SK-N-SH (cell line): ENCODE data around the gene OLFM2. TPM values are rescaled to one million over a fixed set of nuclear protein-coding genes. Genes with fewer than 3 reads are reported as not detected.

Experiments used
- CTCF ChIA-PET: fragments of 300-600, 350-600 bp; formaldehyde crosslinking; extraction: SDS; loops from one replicate; lab custom pipeline; 2021; lab: Yijun Ruan, JAX
- POLR2A ChIA-PET: fragments of 350-600 bp; sonication (Branson Sonifier 250); formaldehyde crosslinking; extraction: SDS; loops from one replicate; lab custom pipeline; 2020; ENCODE audit warnings: antibody characterized with exemption, inconsistent platforms; lab: Yijun Ruan, JAX
- DNase-seq: peaks from one replicate; pipeline ENCODE4 v3.0.0; 2012
- H2AFZ ChIP-seq: fragments of 200-600 bp; sonication (generic); 2 replicates; pipeline ENCODE4 v1.8.1; 2016; ENCODE audit warnings: antibody characterized with exemption, mild to moderate bottlenecking, low read depth
- H3F3A ChIP-seq: fragments of 200-600 bp; sonication (generic); replicated peaks from 2 replicates; pipeline ENCODE3; 2016; ENCODE audit warnings: antibody characterized with exemption, mild to moderate bottlenecking; ENCODE audit not compliant: insufficient read depth
- H3K27ac ChIP-seq, 2 experiments: fragments of 200-500 bp in 1 of 2; fragments of 200-600 bp in 1 of 2; sonication (Bioruptor generic) in 1 of 2; sonication (generic), shearing (Covaris generic) in 1 of 2; 2 replicates each; pipeline versions ENCODE4 v1.5.1 to v1.6.1; 2014 to 2016; ENCODE audit warnings: low read depth in 2 of 2, inconsistent platforms in 1 of 2, low read length in 1 of 2, mild to moderate bottlenecking in 1 of 2, mixed read lengths in 1 of 2
- H3K27me3 ChIP-seq: fragments of 200-600 bp; sonication (generic), shearing (Covaris generic); 2 replicates; pipeline ENCODE4 v1.6.1; 2016; ENCODE audit warnings: mixed run types; ENCODE audit not compliant: insufficient read depth
- H3K36me3 ChIP-seq, 2 experiments: fragments of 200-500 bp in 1 of 2; fragments of 200-600 bp in 1 of 2; sonication (Bioruptor generic) in 1 of 2; sonication (generic) in 1 of 2; replicated peaks in 1 of 2; 2 replicates each; pipeline versions ENCODE3 to v1.5.1; 2014 to 2016; ENCODE audit warnings: low read length in 1 of 2, mild to moderate bottlenecking in 1 of 2; ENCODE audit not compliant: insufficient read depth in 2 of 2, control insufficient read depth in 1 of 2
- H3K4me1 ChIP-seq, 2 experiments: fragments of 200-500 bp in 1 of 2; fragments of 200-600 bp in 1 of 2; sonication (Bioruptor generic) in 1 of 2; sonication (generic), shearing (Covaris generic) in 1 of 2; 2 replicates each; pipeline versions ENCODE4 v1.5.1 to v1.6.1; 2014 to 2016; ENCODE audit warnings: low read depth in 1 of 2, low read length in 1 of 2, mixed run types in 1 of 2; ENCODE audit not compliant: insufficient read depth in 2 of 2, control insufficient read depth in 1 of 2
- H3K4me2 ChIP-seq: fragments of 200-600 bp; sonication (generic), shearing (Covaris generic); 2 replicates; pipeline ENCODE4 v1.6.1; 2017; ENCODE audit warnings: mixed run types
- H3K4me3 ChIP-seq, 2 experiments: fragments of 200-500 bp in 1 of 2; fragments of 200-600 bp in 1 of 2; sonication (Bioruptor generic) in 1 of 2; sonication (generic), shearing (Covaris generic) in 1 of 2; 2 replicates each; pipeline versions ENCODE4 v1.5.1 to v1.8.1; 2014 to 2016; ENCODE audit warnings: low read depth in 2 of 2, inconsistent platforms in 1 of 2, low read length in 1 of 2, mild to moderate bottlenecking in 1 of 2, mixed read lengths in 1 of 2, moderate library complexity in 1 of 2
- H3K79me2 ChIP-seq: fragments of 200-600 bp; sonication (generic); 2 replicates; pipeline ENCODE4 v1.8.1; 2017; ENCODE audit warnings: mild to moderate bottlenecking; ENCODE audit not compliant: insufficient read depth
- H3K9ac ChIP-seq: fragments of 200-600 bp; sonication (generic); 2 replicates; pipeline ENCODE4 v1.6.1; 2017; ENCODE audit warnings: mixed run types
- H3K9me2 ChIP-seq: fragments of 200-600 bp; sonication (generic); 2 replicates; pipeline ENCODE4 v1.6.1; 2017; ENCODE audit warnings: mixed run types
- H3K9me3 ChIP-seq: fragments of 200-600 bp; sonication (generic); 2 replicates; pipeline ENCODE4 v1.6.1; 2017; ENCODE audit warnings: mixed run types, mild to moderate bottlenecking, moderate library complexity
- H4K20me1 ChIP-seq: fragments of 200-600 bp; sonication (generic); 2 replicates; pipeline ENCODE4 v1.6.1; 2017; ENCODE audit warnings: mild to moderate bottlenecking, mixed run types; ENCODE audit not compliant: insufficient read depth
- IRF3 ChIP-seq: fragments of 150-350 bp; IDR thresholded peaks from 2 replicates; pipeline ENCODE4 v1.6.1; 2016; ENCODE audit warnings: mild to moderate bottlenecking, low read depth, low read length
- JUND ChIP-seq: IDR thresholded peaks from 2 replicates; pipeline ENCODE4 v1.4.0; 2012
- MXI1 ChIP-seq: IDR thresholded peaks from 2 replicates; pipeline ENCODE4 v1.6.1; 2012; ENCODE audit warnings: mild to moderate bottlenecking, low read depth, low read length, improper control_type of control experiment
- POLR2AphosphoS5 ChIP-seq: IDR thresholded peaks from 2 replicates; pipeline ENCODE4 v1.6.1; 2012; ENCODE audit warnings: low read depth, low read length
- RAD21 ChIP-seq: IDR thresholded peaks from 2 replicates; pipeline ENCODE4 v1.6.1; 2012; ENCODE audit warnings: mild to moderate bottlenecking, low read length
- RXRA ChIP-seq: IDR thresholded peaks from 2 replicates; pipeline ENCODE4 v1.4.0; 2012; ENCODE audit warnings: low read depth, mild to moderate bottlenecking, borderline replicate concordance
- TCF12 ChIP-seq: IDR thresholded peaks from 2 replicates; pipeline ENCODE4 v1.4.0; 2012
- YY1 ChIP-seq: IDR thresholded peaks from 2 replicates; pipeline ENCODE4 v1.4.0; 2012; ENCODE audit warnings: low read depth, mild to moderate bottlenecking
- WGBS: methylation state at CpG from one replicate; pipeline ENCODE4 v1.1.6; 2017; ENCODE audit warnings: low lambda C conversion rate; 5-methylcytosine and 5-hydroxymethylcytosine counted together
- polyA plus RNA-seq, 3 experiments: library from polyadenylated mRNA; depleted of rRNA; stranded (reverse); fragments of >200 nt; gene quantifications; 2 replicates each; pipeline ENCODE4 v1.2.3, GENCODE V29; 2012

The OLFM2 gene
- polyA plus RNA-seq, 1 of the 3 experiments (the other 2 are of a cell fraction): 10.7 TPM

DNA sequence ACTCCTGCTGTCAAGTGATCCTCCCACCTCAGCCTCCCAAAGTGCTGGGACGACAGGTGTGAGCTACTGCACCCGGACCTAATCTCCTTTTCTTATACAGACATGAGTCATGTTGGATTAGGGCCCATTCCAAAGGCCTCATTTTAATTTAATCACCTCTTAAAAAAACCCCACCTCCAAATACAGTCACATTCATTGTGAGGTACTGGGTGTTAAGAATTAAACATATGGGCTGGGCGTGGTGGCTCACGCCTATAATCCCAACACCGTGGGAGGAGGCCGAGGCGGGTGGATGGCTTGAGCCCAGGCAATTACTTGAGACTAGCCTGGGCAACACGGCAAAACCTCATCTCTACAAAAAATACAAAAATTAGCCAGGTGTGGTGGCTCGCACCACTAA lies 54.6 kb downstream of the OLFM2 start:
- Histone ChIP-seq H3K4me3 (no peak overlapping the region), H3F3A (no peaks in the 10 kb centered on the region), H3K79me2 (no peaks in the 10 kb centered on the region), H3K9ac (no peak overlapping the region), H3K27ac (no peak overlapping the region), H3K9me3 (no peaks in the 10 kb centered on the region), H3K4me1 (no peaks in the 10 kb centered on the region; a peak in 1 of 4 replicates), H3K36me3 (no peaks in the 10 kb centered on the region), H2AFZ (no peak overlapping the region)
- CTCF ChIA-PET: interaction anchor here (1.1 kb wide), 1 partner anchor 9 kb away, joined by 3 read pairs; no protein-coding TSS in a partner anchor
- TF ChIP-seq IRF3: no peak
- TF ChIP-seq, all 33 proteins: peak for 0
- POLR2A ChIA-PET: interaction anchor here (0.6 to 1.2 kb wide), 2 partner anchors 8 to 23 kb away, joined by 4 read pairs; no protein-coding TSS in a partner anchor
- Histone ChIP-seq H4K20me1 (no peaks in the 10 kb centered on the region), H3K27me3 (no peaks in the 10 kb centered on the region), H3K4me2 (no peak overlapping the region), H3K9me2 (no peaks in the 10 kb centered on the region)
- no peak for DNase-seq
- 87% methylated on average over 9 of the region's 9 CpGs for WGBS

- no peak overlapping the region for H3K4me2 ChIP-seq
- ChIA-PET CTCF (interaction anchor here (0.6 to 1.0 kb wide), 2 partner anchors 149 to 500 kb away, joined by 3 read pairs; no protein-coding TSS in a partner anchor), POLR2A (no interaction called here)
- WGBS: 79% methylated on average over 9 of the region's 11 CpGs
- no peaks in the 10 kb centered on the region for H3K79me2 ChIP-seq
- DNase-seq: no peak
- no peak overlapping the region for H3K4me3 ChIP-seq
- H4K20me1 ChIP-seq: no peaks in the 10 kb centered on the region
- H2AFZ ChIP-seq: no peak overlapping the region
- H3K9ac ChIP-seq: no peak overlapping the region
- no peaks in the 10 kb centered on the region for H3K9me3 ChIP-seq
- H3K36me3 ChIP-seq: no peaks in the 10 kb centered on the region
- H3K27me3 ChIP-seq: no peaks in the 10 kb centered on the region
- no peaks in the 10 kb centered on the region for H3F3A ChIP-seq
- no peaks in the 10 kb centered on the region for H3K9me2 ChIP-seq
- no peaks in the 10 kb centered on the region; a peak in 1 of 4 replicates for H3K4me1 ChIP-seq
- TF ChIP-seq MXI1 (no peak), POLR2AphosphoS5 (no peak), RAD21 (no peak), JUND (no peak), RXRA (no peak)
- H3K27ac ChIP-seq: no peak overlapping the region
These were observed 57.7 kb downstream of the OLFM2 start for GRCh38 chr19:9878511-9879196.

- H3K4me1 ChIP-seq: no peaks in the 10 kb centered on the region
- ChIA-PET POLR2A (no interaction called here), CTCF (interaction anchor here (0.6 to 1.0 kb wide), 2 partner anchors 150 to 499 kb away, joined by 3 read pairs; no protein-coding TSS in a partner anchor)
- H3K27ac ChIP-seq: no peak overlapping the region
- H3F3A ChIP-seq: no peaks in the 10 kb centered on the region
- TF ChIP-seq YY1 (no peak), TCF12 (peak; percentile 58)
- no peaks in the 10 kb centered on the region for H3K9me3 ChIP-seq
- no peak for DNase-seq
- no peaks in the 10 kb centered on the region for H3K9me2 ChIP-seq
- no peak overlapping the region for H2AFZ ChIP-seq
- no peak overlapping the region for H3K9ac ChIP-seq
- H3K4me2 ChIP-seq: no peak overlapping the region
- H4K20me1 ChIP-seq: no peaks in the 10 kb centered on the region
- WGBS: 65% methylated on average over 10 of the region's 10 CpGs
- no peak overlapping the region for H3K4me3 ChIP-seq
- H3K79me2 ChIP-seq: no peaks in the 10 kb centered on the region
- H3K27me3 ChIP-seq: no peaks in the 10 kb centered on the region
- H3K36me3 ChIP-seq: no peaks in the 10 kb centered on the region
These were observed 58.4 kb downstream of the OLFM2 start for GRCh38 chr19:9877780-9878510.
